NK-92 (cell line): Measurements from ENCODE around the gene BUB3.

Source experiments
- DNase-seq: peaks from one replicate; lab custom pipeline; 2025; ENCODE audit not compliant: unreplicated experiment; lab: John Stamatoyannopoulos, UW

The BUB3 gene

DNA sequence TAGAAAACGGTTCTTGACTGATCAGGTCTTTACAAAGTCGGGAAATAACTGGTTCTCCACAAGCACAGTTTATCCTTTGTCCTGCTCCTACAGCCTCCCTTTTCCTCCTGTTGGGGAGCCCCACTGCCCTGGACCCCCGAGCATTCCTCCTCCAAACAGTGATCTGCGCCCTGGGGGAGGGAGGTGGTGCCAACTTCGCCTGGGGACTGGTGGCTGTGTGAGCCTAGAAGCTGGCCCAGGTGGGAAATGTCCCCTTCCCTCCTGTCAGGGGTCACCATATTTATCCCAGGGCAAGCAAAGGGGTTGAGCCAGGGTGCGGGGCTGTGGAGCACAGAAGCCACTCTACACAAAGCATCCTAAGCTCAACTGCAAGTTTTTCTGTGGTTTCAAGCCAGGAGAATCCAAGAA is 13.2 kb upstream of the BUB3 start:
- no peak for DNase-seq

DNA sequence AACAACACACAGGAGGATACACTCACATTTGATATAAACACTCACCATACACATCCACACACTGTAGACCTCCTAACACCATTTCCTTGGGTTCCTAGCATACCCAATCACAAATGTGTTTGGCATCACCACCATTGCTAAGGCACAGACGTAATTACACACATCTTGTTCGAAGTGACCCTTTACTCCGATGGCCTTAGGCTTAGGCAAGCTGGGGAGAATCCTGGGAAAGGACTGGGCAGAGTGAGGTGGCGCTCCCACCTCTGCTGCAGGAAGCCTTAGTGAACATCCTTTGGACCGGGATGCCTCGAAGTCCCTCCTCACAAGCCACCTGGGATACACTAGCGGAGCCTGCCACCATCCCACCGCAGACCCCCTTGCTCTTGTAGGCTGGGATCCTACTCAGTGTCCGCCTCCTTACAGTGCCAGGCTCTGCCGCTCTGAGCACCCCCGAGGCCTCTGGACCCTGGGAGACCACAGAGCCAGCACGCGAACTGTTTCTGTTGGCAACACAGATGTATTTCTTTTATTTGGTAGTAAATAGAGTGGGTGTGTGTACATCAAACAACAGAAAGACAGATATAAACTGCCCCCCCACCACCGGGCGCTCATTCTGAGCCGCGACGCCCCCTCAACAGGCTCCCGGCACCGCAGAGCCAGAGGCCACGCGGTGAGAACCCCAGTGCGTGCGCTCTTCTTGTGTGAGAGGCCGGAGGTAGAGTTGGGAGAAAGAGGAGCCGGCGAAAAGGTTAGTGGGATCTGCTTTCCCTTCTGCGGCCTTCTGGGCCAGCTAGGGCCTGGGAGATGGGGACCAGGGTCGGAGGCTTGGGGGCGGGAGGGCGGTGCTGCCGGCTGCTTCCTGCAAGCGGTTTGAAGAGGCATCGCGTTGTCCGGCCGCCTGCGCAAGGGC is 12.2 kb upstream of the BUB3 start:
- no peak for DNase-seq

DNA sequence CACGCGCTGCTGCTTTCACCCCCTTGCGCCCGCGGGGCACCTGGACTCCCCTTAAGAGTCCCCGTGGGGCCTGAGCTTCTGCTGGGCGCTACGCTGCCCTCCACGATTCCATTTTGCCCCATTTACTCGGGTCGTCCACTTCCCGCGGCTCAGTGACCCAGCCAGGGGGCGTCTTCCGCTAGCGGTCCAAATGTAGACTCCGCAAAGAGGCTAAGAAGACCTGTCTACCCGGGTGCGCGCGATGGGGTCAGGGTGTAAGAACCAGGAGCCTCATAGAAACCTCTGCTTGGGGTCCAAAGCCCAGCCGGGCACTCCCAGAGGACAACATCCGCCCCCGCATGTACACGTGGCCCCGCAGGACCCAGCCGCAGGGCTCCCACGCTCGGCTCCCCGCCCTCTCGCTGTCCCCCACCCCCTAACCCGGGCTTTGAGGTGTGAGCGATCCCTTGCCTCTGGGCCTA is 11.5 kb upstream of the BUB3 start:
- no peak for DNase-seq

DNA sequence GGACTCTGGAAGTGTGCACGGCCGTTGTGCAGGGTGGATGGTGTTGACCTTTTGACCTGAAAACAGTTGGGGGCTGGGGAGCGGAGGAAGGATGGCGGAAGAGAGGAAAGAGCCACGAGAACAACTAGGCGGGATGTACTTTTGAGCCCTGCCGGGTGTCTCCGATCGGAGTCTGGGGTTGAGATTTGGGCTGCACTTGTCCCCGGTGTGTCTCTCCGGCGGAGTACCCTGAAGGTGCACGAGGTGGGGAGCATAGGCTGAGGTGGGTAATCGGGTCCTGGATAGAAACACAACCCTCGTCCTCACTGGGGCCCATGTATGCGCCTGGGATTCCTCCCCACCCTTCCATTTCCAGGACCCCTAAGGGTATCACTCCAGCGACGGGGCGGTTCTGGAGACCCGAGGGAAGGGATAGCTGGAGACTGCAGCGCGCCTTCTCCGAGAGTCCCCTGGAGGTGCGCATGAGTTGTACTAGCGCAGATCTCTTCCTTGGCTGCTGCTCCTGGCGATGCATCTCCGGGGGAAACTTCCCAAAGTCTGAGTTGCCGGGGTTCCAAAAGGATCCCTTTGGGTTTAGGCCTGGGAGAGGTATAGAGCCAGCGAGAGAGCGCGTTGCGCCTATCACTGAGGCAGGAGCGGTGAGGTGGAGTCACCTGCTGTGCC is 10.9 kb upstream of the BUB3 start:
- no peak for DNase-seq

DNA sequence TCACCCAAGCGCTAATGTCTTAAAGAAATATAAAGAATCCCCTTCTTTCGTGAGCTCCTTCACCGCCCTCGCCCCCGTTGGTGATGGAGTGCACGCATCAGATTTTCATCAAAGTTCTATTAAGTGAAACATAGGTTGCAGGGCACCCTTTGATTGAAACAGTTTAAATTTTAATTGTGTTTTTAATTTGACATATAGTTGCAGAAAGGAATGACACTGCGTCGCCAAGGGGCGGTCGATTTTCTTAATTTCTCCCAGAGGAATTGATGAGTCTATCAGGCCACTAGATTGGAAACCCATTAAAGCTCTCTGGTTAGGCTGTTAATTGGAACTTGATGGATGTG is 10.4 kb upstream of the BUB3 start:
- DNase-seq = no peak

DNA sequence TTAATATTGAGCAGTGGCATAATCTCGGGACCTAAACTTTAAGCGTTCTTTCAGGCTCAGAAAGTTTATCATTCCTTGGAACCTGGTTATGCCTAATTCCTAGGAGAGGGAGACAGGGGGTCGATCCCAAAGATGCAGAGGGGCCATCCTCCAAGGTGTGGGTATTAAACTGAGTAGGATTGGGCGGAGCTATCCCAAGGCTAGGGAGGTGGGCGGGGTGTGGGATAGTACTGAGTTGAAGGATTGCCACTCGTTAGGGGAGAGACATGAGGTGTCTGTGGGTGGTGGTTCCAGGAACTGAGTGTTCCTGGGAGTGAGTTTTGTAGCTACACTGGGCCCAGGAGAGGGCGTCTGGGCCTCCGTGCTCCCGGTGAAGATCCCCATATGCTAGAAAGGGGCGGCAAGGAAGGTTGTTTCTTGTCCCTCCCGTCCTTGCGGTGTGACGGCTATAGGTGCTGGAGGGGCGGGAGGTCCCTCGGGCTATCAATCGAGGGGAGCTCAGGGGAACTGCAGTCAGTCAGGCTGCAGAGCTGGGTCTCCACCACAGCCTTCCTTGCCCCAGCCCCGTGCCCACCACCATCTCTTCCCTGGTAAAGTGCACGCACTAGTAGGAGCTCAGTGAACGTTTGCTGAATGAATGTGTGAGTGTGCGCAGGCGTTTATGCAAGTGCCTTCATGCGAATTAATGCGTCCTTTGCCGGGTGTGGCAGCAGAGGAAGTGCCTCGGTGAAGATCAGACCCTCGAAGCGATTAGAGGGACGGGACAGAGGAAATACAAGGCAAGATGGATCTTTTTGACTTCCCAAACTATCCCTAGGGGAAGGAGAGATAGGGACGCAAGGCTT is 9.3 kb upstream of the BUB3 start:
- DNase-seq = no peak

DNA sequence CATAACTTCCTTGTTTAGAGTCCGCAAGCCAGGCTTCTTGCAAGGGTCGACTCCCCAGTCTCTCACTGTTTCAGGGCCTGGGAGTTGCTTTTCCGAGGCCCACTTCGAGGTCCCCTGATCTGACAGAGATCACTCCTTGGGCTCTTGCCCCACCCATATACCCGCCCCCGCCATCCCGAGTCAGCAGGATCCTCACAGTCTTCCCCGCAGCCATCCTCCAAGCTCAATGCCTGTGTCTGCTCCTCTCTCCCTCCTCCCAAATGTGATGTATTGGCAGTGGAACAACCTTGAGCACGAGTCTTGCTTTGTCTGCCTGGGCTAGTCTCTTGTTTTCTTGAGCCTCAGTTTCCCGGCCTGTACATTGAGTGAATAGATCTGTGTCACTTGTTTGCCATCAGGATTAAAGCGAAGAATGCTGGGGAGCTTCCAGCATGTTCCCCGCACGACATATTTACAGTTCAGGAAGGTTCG is 8.6 kb upstream of the BUB3 start:
- DNase-seq = no peak

DNA sequence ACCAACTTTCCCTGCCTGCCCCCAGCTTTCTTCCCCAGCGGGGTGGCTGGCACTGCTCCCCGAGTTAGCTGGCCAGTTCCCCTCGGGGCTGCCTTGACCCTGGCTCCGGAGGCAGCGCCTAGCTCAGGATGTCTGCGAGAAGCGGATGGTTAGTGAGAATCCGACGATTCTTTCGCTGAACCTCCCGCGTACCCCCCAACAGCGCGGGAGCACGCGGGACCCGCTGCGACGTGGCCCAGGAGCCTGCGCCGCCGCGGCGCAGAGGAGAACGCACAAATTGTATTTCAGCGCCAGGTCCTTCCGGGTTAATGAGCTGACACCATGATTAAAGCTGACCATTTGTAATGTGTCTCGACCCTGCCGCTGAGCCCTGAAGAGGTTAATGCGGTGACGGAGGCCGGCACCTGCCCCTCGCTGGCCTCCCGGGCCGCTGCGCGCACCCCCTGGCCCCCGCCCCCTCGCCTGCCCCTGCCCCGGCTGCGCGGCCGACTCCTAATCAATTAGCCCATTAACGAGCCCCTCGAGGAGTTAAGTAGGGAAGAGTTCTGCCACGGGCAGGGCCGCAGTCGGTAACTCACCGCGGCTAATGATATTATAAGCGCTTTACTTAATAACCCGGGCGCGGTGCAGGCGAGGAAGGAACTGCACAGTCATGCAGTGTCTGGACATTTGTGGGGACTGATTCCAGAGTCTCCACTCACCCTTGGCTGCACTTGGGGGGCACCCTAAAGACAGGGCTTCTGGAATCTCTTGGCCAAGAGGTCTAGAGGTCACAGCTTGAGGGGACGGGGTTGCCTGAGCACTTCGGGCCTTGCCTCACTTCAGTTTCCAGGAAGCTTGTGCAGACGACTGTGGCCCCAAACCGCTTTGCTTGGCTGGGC is 7.9 kb upstream of the BUB3 start:
- DNase-seq = no peak

DNA sequence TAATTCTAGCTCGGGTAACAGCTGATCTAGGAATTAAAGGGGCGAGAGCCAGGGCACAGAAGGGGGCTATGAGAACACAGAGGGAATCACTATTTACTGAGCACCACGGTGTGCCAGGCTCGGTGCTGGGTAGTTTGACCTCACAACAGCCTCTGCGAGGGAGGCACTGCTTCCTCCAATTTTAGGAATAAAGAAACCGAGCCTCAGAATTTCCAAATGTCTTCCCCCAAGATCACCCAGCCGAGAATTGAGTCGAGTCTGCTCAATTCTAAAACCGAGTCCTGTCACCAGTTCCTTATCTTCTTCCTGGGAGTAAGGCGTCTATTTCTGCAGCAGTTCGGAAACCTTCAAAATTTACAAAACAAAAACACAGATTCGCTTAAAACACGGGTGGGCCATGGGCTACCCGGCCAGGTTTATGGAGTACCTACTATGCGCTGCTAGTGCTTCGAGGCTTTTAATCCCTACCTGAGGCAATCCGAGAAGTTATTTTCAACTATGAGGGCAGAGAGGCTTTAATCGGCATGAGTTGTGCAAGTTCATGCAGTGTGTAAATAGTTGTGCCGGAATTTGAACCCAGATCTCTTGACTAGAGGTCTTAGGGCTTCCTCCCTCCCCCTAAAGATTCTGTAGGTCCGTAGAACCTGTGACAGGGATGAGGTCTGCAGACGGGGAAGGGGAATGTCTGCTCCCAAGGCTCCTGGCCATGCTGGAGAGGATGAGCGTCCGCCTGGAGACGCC is 7.1 kb upstream of the BUB3 start:
- DNase-seq = no peak

DNA sequence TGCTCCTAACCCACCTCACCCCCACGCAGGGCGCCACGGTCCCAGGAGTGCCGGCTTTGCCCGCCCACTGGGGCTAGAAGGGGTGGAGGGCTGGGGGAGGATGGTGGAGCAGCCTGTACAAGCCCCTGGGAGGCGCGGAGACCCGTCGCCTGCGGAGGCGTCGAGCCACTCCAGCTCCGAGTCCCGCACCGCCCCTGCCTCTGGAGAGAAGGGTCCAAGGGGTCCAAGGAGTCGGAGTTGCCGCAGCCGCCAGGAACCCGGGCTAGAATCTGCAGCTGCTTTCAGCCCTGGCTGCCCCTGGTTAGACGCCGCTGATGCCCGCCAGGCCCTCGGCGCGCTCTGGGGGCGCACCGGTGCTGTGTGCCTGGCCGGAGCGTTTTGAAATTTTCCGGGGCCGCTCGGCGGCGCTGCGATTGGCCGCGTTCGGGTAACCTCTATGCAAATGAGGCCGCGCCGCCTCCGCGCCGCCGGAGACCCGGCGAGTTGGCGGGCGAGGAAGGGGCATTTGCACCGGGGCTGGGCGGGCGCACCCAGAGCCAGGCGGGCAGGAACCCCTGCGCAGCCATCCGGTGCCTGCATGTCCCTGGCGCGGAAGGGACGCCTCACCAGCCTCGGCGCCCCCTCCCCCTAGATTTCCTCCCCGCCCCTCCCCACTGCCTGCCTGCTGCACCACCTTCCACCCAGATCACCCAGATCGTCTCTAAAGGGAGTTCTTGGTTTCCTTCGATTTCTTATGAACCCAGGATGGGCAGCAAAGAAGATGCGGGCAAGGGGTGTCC is 6.4 kb upstream of the BUB3 start, which contains the start of gene HMX2:
TSS of gene HMX2 (plus strand) at position 502 of the 779 bp plus-strand sequence. CDS start at position 745, 243 bp downstream.
- no peak for DNase-seq

DNA sequence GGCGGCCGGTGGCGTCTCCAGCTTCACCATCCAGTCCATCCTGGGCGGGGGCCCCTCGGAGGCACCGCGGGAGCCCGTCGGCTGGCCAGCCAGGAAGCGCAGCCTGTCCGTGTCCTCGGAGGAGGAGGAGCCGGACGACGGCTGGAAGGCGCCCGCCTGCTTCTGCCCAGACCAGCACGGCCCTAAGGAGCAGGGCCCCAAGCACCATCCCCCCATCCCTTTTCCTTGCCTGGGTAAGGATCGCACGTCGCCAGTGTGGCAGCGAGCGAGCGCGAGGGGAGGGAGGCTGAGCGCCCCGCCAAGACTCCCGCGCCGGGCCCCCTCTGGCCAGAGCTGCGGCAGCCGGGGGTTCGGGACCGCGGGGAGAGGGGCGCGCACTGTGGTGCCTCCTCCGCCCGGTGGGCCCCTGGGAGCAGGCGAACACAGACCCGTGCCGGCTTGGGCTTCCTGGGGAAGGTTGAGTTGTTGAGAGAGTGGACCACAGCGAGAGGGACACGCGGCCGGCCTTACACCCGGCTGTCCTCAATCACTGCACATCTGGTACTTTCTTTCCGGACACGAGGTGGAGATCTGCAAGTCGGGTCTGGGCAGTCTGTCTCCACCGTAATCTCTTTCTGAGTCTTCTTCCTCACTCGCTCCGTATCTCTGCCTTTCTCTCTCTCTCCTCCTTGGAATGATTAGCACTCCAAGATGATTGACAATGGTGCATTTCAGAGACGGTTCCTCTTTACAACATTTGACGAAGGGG is 5.6 kb upstream of the BUB3 start:
- DNase-seq = no peak

DNA sequence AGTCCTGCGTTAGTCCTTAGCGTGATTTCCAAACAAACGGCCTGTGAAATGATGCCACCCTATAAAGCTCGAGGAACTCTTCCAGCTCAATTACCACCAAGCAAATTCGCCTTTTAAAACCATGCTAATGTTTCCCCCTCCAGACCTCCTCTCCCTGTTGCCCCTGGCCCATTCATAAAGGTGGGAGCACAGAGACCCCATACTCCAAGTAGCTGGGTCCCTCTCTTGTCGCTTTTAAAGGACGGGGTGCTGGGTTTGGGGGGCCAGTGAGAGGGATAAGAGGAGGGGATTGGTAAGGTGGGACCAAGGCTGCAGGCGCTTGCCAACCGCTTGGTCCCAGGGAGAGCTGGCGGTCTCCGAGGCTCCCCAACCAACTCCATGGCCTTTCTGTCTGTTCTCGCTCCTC is 5.0 kb upstream of the BUB3 start:
- no peak for DNase-seq

DNA sequence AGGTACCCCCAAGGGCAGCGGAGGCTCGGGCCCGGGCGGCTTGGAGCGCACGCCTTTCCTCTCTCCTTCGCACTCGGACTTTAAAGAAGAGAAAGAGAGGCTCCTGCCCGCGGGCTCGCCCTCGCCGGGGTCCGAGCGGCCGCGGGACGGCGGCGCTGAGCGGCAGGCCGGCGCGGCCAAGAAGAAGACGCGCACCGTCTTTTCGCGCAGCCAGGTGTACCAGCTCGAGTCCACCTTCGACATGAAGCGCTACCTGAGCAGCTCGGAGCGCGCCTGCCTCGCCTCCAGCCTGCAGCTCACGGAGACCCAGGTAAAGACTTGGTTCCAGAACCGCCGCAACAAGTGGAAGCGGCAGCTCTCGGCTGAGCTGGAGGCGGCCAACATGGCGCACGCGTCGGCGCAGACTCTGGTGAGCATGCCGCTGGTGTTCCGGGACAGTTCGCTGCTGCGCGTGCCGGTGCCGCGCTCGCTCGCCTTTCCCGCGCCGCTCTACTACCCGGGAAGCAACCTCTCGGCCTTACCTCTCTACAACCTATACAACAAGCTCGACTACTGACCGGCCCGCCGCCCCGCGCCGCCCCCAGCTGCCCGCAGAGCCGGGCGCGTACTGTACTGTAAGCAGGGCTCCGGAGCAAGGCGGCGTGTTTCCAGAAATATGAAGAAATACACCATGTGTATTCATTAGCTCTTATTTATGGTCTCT is 4.5 kb upstream of the BUB3 start:
- DNase-seq = no peak

DNA sequence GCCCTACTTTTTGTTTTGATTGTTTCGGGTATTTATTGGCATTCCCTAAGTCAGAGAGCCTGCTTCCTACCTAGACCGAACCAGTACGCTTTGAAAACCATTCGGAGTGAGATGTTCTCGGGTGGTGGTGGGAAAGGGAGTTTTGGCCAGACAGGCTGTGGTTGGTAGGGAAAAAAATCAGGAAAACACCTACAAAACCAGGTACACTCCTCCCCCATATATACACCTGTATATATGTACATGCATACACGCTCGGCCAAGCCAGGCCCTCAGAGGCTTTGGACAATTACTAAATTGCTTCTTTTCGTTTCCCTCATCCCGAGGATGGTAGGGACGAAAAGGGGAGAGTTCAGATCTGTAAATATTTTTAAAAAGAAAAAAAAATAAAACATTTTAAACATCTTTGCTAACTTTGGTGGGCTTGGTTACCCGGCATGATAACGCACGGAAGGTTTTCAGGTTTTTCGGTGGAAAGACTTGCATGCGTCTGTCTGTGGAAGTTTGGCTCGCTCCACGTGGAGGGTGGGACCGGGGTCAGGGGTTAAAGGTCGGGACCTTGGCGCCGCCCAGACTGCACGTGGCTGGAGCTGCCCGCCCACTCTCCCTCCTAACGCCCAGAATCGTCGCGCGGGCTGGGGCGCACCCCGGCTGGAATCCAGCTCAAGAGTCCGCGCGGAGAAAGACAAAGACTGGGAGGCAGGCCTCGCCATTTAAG is 3.8 kb upstream of the BUB3 start:
- no peak for DNase-seq

DNA sequence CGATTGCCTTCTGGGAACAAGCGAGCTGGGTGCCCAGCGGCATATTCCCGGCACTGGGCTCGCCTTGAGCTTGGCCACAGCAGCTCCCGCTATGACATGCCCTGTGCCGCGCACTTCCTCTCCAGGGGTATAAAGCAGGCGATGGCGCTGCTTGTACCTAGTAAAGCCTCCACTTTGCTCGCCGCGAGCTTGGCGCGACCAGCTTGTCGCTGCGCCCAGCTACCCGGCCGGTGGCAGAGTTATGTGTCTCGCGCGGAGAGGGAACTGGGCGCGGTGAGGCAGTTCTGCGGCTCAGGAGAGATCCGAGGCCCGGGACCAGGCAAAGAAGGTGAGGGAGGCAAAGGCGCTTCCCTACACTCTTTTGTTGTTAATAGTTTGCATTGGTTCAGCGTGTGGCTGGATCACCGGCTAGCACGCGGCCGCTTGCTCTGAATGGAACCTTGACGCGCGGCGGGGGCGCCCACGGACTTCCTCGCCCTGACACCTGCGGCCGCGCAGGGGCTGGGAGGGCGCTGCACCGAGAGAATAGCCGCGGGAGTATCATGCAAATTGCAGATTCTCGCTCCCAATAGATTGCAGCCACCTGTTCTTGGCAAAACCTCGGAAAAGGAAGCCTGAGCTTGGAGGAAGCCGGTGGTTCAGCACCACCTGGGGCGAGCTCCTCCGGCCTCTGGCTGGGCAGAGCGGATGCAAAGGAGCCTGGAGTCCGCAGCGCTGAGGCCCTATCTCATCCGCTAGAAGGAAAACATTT is 3.0 kb upstream of the BUB3 start:
- no peak for DNase-seq

DNA sequence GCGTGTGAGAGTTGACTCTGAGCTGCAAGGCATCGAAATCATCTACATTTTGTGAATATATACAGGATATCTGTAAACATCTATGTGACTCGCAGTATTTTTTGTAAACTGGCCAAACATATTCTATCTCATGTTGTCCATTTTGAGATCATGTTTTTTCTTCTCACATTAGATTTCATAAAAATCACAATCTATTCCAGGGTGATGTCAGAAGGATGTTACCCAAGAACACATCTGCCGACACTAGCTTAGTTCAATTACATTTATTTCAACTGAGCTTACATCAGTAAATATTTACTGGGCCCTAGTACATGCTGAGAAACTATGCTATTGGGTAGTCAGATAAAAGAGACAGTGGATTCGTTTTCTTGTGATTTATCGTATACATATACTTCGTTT is 2.5 kb upstream of the BUB3 start:
- no peak for DNase-seq
